Cortex of kidney (tissue), 1 donor: ENCODE data around the gene LPIN1.

Experiments used
- DNase-seq: peaks from one replicate; lab custom pipeline; 2025; lab: John Stamatoyannopoulos, UW

Gene LPIN1

DNA sequence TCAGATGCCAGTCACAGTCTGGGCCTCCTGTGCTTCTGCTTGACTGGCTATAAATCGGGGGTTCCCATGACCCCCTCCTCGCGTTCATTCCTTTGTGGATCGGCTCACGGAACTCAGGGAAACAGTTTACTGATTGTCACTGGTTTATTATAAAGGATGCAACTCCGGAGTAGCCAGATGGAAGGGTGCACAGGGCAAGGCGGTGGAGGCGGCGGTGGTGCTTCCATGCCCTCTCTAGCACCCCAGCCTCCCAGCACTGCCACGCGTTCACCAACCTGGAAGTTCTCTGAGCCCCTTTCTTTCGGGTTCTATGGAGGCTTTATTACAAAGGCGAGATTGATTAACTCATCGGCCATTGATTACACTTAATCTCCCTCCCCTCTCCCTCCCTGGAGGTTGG lies 15.6 kb downstream of the LPIN1 start:
- no peak for DNase-seq

DNA sequence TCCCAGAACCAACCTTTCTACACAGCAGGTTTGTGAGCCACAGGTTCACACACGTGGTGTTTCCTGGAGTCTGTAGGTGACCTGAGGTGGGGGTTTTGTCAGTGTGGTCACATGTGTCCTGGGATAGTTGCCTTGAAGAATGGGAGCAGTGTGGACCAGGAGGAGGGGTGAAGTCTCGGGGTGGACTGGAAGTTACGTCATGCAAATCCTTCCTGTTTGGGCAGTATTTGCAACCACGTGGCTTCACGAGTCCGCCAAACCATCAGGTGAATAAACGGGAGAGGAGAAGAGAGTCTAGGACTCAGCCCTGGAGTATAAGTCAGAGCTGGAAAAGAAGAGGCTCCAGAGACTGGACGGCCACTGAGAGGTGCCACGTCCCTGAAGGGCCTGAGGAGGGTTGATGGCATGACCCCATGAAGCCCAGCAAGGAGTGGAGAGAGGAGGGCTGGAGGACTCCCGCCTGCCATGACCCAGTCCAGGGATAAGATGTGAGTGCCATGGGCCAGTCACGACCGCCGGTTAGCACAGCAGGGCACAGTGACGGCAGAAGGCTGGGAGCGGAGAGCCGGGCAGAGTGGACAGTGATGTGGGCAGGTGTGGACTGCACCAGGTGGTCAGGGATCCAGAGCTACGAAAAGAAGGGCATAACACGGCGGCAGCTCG lies 16.5 kb downstream of the LPIN1 start:
- no peak for DNase-seq

DNA sequence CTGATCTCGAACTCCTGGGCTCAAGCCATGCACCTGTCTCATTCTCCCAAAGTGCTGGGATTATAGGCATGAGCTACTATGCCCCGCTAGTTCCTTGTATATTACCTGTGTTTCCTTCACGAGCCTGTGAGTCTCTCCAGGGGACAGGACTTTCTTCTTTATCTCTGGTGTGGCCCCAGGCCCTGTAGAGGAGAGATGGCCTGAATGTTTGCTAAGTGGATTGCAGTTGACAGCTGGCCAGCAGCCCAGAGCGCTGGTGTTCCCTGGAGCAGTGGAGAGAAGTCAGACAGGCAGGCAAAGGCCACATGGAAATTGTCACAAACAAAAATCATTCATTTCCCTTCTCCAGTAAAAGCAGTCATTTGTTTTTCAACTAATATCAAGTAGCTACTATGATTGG lies 17.9 kb downstream of the LPIN1 start:
- DNase-seq = no peak

DNA sequence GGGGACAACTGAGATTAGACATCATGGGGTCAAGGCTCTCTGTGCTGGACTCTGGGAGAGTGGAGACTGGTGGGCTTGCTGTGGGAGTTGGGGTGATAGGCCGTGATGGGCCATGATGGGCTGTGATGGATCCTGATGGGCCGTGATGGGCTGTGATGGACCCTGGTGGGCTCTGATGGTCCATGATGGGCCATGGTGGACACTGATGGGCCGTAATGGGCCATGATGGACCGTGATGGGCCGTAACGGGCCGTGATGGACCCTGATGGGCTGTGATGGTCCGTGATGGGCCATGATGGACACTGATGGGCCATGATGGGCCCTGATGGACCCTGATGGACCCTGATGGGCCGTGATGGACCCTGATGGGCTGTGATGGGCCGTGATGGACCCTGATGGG lies 18.5 kb downstream of the LPIN1 start:
- DNase-seq = no peak

DNA sequence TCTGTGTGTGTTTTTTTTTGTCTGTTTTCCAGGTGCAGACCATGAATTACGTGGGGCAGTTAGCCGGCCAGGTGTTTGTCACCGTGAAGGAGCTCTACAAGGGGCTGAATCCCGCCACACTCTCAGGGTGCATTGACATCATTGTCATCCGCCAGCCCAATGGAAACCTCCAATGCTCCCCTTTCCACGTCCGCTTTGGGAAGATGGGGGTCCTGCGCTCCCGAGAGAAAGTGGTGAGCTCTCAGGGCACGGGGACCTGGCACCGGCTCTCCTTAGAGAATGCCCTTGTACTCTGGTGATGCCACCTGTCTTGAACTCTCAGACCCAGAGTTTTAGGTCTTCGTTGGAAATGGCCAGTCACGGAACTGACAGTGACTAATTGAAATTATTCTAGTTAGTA lies 19.1 kb downstream of the LPIN1 start:
- DNase-seq = no peak

DNA sequence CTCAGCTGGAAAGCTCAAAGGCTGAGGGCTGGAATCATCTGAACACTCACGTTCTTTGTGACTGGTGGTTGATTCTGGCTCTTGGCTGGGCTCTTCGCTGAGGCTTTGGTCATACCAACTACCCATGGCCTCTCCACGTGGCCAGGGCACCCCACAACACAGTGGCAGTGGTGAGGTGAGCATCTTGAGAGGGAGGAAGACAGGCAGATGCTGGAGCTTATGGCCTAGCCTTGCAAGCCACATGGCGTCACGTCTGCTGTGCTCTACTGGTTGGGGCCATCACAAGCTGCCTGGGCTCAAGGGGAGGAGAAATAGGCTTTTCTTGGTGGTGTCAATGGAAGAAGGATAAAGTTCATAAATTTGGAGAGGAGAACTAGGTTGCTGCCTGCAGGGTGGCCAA lies 19.6 kb downstream of the LPIN1 start:
- no peak for DNase-seq

DNA sequence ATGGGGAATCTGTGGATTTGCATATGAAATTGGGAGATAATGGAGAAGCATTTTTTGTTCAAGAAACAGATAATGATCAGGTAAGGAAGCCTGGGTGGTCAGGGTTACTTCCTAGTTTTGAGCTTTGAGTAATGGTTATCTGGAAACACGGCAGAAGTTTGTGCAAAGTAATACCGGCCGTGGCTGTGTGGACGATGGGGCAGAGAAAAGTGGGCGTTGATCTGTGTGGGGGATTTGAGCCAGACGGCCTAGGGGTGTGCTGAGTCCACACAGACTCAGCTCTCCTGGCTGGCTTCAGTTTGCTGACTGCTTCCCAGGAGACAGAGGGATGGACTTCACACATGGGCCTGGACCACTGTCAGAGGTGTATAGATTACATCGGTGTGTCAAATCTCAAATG lies 21.3 kb downstream of the LPIN1 start:
- no peak for DNase-seq

DNA sequence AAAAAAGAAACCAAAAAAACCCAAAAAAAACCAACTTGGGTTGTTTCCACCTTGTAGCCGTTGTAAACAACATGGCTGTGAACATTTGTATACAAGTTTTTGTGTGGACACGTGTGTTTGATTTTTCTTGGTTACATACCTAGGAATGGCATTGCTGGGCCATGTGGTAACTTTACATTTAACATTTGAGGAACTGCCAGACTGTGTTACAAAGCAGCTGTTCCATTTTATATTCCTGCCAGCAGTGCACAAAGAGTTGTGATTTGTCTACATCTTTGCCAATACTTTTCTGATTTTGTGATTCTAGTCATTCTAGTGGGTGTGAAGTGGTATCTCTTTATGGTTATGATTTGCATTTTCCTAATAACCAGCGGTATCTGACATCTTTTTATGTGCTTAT lies 22.5 kb downstream of the LPIN1 start:
- no peak for DNase-seq

DNA sequence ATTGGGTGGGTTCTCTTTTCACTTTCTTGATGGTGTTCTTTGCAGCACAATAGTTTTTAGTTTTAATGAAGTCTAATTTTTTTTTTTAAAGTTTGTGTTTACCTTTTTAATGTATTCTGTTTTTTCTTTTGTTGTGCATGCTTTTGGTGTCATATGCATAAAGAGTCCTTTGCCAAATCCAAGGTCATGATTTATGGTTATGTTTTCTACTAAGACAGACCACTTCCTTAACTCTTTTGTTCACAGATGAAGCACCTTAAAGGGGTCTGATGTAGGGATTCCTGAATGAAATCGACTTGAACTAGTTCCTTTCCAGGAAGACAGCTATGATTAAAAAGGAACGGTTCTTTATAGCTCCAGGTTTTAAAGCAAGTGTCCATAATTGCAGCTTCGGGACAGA lies 23.1 kb downstream of the LPIN1 start:
- no peak for DNase-seq

DNA sequence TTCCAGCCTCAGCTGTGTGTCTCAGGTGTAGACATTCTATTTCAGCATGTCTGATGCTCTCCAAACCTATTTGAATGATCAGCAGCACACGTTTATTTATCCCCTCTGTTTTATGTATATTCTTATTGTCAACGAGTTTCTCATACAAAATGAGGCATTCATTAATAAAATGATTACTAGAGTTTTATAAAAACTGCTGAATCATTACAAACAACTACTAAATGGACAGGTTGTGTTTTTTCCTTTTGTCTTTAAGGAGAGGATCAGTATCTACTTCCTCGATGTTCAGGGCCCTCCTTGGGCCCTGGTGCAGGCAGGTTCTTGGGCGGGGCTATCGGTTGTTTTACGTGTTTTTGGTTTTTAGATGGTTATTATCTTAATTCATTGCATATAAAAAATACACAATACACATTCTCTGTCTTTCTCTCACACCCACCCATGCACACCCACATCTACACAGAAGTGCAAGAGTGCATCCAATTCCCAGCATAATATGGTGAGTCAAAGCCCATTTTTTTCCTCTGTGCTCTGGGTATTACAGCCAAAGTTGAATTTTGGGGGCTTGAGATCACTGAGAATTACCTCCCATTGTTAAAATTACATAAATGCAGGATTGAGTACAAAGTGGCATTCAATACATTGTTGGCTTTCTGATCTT lies 24.2 kb downstream of the LPIN1 start:
- DNase-seq = no peak

DNA sequence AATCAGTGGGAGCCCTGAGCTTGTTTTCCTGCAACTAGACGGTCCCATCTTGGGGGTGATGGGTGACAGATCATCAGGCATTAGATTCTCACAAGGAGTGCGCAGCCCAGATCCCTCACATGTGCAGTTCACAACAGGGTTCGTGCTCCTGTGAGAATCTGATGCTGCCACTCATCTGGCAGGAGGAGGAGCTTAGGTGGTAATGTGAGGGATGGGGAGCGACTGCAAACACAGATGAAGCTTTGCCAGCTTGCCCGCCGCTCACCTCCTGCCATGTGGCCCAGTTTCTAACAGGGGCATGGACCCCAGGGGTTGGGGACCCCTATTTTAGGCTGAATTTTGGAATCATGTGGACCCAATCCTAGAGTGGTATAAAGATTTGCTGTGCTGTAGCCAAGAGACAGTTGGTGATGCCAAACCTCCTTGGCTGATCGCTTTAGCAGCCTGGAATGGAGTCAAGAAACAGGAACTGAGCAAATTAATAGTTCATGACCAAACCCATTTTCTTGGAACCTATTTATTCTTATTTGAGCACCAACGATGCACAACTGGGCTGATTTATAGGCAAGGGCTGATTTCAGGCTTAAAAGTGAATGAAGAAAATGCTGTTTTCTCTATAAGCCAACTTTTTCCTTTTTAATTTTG lies 25.7 kb downstream of the LPIN1 start:
- no peak for DNase-seq

DNA sequence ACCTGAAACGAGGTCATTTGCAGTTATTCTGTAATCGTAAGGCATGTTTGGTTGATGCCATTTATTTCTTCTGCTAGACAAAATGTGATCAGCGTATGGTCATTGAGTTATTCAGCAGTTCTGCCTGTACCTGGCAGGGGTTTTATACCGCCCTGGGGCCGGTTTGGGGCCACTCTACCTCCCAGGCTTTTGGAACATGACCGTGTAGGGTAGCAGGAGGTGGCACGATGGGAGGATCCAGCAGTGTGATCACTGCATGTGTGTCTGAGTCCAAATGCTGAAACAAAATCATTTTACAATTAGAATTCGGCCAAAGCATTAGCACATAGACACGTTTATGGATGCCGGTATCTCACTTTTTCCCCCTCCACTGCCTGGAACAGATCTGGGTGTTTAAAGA lies 26.7 kb downstream of the LPIN1 start:
- DNase-seq = no peak

DNA sequence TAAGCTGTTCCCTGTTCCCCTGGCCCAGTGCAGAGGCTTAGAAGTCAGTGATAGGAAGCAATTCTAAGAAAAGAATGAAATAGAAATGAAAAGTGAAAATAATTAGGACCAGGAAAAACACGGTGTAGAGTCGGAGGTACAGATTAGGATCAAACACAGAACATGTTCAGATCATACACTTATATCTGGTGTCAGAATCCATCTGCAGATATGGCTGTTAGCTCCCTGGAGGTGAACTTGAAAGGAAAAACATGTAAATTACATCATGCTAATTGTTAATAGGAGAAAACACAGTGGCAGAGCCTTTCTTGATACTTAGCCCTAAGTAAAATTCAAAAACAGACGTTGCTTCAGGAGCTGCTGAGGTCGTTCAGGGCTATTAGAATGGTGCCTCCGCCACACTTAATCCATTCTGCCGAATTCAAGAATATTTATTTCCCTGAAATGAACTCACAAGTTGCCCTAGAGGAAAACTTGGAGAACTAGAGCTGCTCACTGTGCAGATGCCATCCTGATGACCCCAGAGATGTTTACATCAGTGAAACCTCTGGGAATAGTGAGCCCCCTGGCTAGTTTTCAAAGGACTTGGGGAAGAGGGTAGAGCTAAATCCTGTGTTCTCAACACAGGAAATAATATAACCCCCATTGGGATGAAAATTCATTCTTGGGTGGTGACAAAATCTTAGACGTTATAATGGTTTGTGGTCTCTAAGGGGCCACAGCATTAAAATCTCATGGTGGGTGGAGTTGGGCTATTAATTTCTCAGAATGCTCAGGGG lies 27.5 kb downstream of the LPIN1 start:
- DNase-seq = no peak

DNA sequence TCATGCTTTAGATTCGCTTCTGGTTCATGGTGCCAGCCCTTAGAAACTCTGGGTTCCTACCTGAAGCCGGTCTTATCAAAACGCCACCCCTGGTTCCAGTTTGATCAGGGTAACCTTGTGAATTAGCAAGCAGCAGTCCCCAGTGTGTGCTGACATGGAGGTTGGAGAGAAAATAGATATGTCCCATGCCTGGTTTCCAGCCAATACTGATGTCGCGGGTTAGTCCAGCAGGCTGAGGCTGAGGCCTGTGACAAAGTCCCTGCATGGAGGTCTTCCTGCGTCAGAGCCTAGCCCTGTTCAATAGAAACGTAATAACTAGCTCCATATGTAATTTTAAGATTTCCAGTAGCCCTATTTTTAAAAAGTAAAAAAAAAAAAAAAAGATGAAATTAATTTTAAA lies 28.2 kb downstream of the LPIN1 start:
- no peak for DNase-seq

DNA sequence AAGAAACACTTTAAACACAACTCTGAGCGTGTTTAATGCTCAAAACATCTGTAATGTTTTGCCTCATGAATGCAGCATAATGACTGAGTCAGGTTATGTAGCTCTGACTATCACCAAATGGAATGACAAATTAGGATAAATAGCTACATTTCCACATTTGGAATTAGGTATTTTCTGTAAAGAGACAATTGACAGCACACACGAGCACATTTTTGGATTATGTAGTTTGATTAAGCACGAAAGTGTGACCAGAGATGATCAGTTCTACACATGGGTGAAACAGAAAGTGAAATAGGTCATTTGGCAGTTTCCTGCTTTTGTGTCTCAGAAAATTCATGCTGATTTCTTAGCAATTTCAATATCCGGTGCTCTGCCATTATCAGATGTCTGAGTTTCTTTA lies 29.0 kb downstream of the LPIN1 start:
- DNase-seq = no peak

DNA sequence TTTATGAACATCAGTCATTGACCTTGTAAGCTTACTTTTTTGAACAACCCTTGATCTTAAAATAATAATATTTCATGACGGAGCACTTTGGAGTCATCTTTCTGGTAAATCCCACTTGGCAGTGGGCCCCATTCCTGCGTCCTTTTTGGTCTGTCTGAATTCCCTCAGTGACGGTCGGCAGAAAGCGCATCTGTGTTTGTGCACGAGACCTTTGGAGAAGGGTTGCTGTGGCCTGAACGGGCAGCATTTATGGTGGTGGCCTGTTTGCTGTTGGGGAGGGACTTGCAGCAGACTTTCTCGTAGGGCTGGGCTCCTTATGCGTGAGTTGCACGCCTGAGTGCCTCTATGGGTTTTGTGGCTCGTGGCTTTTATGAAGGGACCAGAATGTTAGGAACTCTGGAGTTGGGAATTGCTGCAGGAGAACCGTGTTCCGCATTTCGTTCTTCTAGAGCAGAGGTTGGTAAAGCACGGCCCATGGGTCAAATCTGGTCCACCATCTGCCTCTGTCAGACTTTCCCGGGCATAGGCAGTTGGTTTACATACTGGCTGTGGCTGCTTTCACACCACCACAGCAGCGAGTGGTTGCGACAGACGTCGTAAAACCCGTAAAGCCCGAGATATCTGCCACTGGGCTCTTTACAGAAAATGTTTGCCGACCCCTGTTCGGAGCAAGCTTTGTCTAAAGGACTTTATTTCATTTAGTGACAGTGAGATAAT lies 30.8 kb downstream of the LPIN1 start:
- no peak for DNase-seq

DNA sequence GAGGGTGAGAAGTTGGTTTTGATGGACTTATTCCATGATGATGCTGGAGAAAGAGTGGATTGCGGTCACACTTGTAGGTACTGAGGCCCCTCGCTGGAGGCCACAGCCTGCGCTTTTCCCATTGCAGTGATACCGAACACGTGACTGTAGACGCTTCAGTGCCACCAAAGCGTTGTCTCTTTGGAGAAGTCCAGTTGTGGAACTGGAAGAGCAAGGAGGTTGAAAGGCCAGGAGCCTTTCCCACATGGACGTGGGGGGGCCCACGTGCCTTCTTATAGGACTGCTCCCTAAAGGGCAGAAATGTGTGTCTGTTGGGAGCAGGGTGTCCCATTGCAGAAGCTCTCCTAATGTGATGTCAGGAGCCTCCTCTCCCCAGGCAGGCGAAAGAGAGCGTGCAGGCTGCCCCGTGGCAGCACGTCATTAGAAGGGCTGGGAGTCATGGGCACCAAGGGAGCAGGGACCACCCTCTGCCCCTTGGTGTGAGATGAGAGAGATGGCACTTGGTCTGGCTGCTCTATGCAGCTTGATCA lies 31.5 kb downstream of the LPIN1 start:
- DNase-seq = no peak

DNA sequence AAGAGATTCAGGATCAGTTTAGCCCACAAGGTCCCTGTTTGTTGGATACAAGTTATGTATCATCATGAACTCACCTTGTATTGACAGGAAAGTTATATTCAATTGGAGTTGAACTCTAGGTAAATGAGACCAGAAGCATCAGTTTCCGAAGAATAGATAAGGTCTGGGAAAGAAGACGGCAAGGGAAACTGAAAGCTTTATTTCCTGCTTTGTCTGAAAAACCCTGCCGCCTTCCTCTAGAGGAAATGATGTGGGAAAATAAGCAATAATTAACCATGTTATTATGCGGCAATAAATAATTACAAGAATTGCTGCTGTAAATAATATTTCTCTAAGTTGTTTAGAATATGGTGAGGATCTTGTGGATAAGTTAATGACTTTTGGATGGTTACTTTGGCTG lies 32.0 kb downstream of the LPIN1 start:
- no peak for DNase-seq

DNA sequence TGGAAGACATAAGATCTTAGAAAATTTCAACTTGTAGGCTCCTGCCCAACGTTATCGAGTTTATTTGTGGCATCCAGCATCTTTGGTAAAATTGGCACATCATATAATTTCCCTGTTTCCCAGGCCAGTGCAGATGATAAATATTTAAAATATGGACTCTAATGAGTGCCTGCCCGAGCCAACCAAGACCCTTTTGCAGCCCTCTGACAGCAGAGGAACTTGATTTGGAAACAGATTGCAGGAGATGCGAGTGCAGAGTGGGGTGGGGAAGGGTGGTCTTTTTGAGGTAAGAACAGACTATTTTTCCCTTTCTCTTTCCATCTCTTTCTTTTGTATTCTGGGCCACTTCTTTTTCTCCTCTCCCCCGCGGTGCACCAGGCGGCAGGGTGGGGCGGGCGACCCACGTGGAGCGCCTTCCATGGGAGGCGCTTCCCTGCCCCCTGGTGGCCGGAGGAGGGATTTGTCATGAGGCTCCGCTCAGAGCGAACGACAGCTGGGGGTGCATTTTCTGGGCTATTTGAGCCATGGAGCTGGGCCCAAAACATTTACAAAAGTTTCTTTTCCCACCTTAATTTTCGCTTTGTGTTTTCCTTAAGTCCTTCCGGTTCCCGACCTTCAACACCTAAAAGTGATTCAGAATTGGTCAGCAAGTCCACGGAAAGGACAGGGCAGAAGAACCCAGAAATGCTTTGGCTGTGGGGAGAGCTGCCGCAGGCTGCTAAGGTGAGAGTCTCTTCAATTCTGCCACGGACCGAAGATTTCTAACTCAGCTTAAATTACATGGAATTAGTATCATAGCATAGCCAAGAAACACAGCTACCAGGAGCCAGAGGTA lies 32.7 kb downstream of the LPIN1 start:
- no peak for DNase-seq

DNA sequence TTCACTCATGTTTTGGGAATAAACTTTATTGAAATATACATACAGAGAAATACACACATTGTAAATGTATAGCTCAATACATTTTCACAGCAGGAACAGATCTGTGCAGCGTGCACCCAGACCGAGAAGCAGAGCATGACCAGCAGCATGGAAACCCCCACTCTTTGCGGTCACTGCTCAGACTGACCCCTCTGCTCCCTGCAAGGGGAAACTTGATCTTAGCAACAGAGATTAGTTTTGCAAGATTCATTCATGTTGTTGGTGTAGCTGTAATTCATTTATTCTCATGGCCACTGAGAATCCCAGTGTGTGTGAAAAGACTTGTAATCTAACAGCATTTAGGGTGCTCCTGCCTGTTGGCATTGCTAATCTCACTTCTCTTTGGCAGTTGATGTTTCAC lies 35.2 kb downstream of the LPIN1 start:
- no peak for DNase-seq

DNA sequence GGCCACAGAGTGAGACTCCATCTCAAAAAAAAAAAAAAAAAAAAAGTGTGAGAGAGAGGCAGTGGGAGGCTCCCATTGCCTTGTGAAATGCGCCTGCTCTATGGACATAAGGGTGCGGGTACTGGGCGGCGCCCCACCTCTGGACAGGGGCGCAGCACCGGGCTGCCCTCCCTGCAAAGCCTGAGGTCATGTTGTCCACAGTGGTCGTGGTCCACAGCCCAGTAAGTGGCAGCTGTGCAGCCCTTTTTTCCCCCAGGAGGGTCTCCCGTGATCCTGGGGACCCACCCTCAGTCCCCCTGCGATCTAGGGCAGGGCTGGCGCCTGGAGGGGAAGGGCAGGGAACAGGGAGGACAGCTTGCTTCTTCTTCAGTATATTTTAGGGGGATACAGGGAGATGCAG lies 37.8 kb downstream of the LPIN1 start:
- DNase-seq = no peak
